Frontal cortex (tissue), 4 donors: ENCODE results near the gene HERPUD1. TPM values are rescaled to one million over a fixed set of nuclear protein-coding genes. Genes with fewer than 3 reads are reported as not detected.
"Not testable (repeated sequence)": the region's sequence is repeated elsewhere in the genome, so short reads cannot be mapped to it uniquely, and the experiment has no call there.

Experiments used
- DNase-seq, 2 donors: peaks; one replicate each; pipeline ENCODE4 v3.0.0; 2012; ENCODE audit warnings: low spot score in 2 of 2
- FAIRE-seq: peaks from 2 replicates; lab custom pipeline; 2012; peaks lifted over from hg19 to GRCh38; lab: Jason Lieb, UNC
- total RNA-seq: library from RNA; depleted of rRNA; stranded (reverse); fragments of >200 nt; gene quantifications from one replicate; pipeline ENCODE4 v1.2.3, GENCODE V29; 2014
- donor health status: control.
- donor health status: control.
- donor health status: control.

Gene HERPUD1
- total RNA-seq = 42.0 TPM

- peak; percentile 96 for FAIRE-seq
- DNase-seq = peak; percentile 99 to 100
These were observed at the start of gene HERPUD1 for GRCh38 chr16:56931892-56932720. HERPUD1 (plus strand) TSS chr16:56932142; CDS start chr16:56932245, 103 bp downstream.

DNA sequence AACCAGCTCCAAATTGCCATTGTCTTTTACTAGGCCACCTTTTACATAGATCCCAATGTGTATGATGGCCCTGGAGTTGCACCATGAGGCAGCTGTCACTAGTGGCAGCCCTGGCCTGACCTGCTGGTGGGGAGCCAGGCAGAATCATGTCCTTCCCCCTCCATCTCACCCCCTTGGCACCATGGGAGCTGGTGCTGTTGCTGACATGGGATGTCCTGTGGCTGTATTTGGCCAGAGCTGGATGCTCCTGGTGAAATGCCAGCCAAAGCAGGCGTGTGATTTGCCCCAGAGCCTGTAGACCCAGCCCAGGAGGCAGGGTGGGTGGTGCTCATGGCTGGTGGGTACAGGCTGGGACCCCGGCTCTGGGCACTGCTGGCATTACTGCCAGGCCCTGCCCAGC lies 48.4 kb upstream of the HERPUD1 start:
- FAIRE-seq (no peak), DNase-seq (no peak)

- FAIRE-seq (no peak), DNase-seq (no peak)
These were observed 47.8 kb upstream of the HERPUD1 start for GRCh38 chr16:56884026-56884582.

DNA sequence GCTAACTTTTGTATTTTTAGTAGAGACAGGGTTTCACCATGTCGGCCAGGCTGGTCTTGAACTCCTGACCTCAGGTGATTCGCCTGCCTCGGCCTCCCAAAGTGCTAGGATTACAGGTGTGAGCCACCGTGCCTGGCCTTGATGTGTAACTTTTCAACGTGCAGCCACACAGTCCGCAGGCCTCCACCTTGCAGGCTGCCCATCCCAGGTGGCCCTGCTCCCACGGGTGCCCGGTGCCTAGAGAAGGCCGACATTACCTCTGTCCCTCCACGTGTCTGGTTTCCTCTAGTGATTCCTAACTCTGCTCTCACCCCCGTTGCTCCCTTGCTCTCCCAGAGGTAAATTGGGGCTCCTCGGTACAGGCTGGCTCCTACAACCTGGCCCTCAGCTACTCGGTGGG lies 47.0 kb upstream of the HERPUD1 start:
- DNase-seq, FAIRE-seq: not testable (repeated sequence)

GRCh38 chr16:56885446-56886162 lies 46.3 kb upstream of the HERPUD1 start:
- FAIRE-seq = no peak

DNA sequence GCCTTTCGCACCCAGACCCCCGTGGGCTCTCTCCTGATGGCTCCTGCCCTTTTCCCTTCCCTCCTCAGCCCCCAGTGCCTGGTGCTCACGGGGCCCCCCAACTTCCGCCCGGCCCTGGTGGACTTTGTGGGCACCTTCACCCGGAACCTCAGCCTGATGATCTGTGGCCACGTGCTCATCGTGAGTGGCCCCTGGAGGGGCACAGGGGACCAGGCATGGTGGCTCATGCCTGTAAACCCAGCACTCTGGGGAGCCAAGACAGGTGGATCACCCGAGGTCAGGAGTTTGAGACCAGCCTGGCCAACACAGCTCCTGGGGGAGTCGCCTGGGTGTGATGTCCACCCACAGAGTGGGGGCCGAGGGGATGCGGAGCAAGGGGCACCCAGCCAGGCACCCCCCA lies 45.6 kb upstream of the HERPUD1 start:
- FAIRE-seq (no peak), DNase-seq (no peak)

More at GRCh38 chr16:56885446-56886162, 46.3 kb upstream of the HERPUD1 start:
- DNase-seq = no peak

DNA sequence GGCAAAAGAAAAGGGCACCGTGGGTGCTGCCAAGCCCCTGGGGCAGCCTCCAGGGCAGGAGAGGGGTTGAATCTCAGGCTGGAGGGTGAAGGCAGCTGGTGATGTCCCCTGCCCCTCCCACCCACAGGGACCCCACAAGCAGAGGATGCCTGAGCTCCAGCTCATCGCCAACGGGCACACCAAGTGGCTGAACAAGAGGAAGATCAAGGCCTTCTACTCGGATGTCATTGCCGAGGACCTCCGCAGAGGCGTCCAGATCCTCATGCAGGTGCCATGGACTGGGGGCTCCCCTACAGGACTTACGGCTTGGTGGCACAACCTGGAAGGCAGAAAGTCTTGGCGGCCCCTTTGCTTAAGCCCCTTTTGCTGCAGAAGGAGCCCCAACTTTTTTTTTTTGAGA lies 45.1 kb upstream of the HERPUD1 start:
- FAIRE-seq = no peak
- no peak for DNase-seq

DNA sequence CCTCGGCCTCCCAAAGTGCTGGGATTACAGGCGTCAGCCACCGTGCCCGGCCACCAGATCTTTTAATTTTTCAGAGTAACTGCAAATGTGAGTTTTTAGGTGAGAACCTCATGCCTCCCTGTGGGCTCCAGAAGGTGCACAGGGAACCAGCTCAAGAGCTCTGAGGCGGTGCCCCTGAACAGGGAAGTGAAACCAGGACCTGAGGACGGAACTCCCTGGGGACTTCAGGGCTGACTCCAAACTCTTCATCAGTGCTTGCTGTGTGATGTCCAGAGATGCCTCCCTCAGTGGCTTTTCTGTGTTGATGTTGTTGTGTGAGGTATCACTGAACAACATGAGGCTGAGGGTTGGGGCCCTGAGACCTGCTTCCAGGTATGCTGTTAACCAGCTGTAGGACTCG lies 43.1 kb upstream of the HERPUD1 start:
- FAIRE-seq (no peak), DNase-seq (no peak)

DNA sequence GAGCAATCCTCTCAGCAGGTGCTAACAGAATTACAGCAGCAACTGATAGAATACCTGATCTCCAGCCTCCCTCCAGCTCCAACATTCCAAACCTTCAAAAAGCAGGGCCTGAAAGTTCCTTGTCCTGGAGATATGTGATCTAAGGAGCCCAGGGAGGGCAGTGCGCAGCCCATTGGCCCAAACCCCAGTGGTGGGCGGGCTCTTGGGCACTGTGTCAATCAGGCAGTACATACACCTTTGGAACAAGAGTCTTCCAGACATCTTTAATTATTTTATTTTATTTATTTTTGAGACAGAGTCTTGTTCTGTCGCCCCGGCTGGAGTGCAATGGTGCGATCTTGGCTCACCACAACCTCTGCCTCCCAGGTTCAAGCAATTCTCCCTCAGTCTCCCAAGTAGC lies 42.7 kb upstream of the HERPUD1 start:
- DNase-seq = no peak
- FAIRE-seq = no peak

- no peak for FAIRE-seq
- DNase-seq = no peak
These were observed 40.3 kb upstream of the HERPUD1 start for GRCh38 chr16:56891685-56892084.

- DNase-seq = no peak
- FAIRE-seq = no peak
These were observed 39.2 kb upstream of the HERPUD1 start for GRCh38 chr16:56892705-56893104.

- FAIRE-seq (no peak), DNase-seq (no peak)
These were observed 37.5 kb upstream of the HERPUD1 start for GRCh38 chr16:56894331-56894917.

GRCh38 chr16:56895813-56896212 lies 36.1 kb upstream of the HERPUD1 start:
- FAIRE-seq (no peak), DNase-seq (no peak)

- DNase-seq (no peak), FAIRE-seq (no peak)
These were observed 35.7 kb upstream of the HERPUD1 start for GRCh38 chr16:56896244-56896643.

GRCh38 chr16:56897026-56897799 lies 34.7 kb upstream of the HERPUD1 start:
- FAIRE-seq (no peak), DNase-seq (no peak)

GRCh38 chr16:56898847-56899246 lies 33.1 kb upstream of the HERPUD1 start:
- no peak for FAIRE-seq
- no peak for DNase-seq

GRCh38 chr16:56903866-56904265 lies 28.1 kb upstream of the HERPUD1 start:
- no peak for DNase-seq
- FAIRE-seq = no peak

- FAIRE-seq = no peak
- DNase-seq = no peak
These were observed 24.5 kb upstream of the HERPUD1 start for GRCh38 chr16:56907401-56907800.

- DNase-seq (no peak), FAIRE-seq (no peak)
These were observed 22.4 kb upstream of the HERPUD1 start for GRCh38 chr16:56909527-56909979.

GRCh38 chr16:56910112-56910511 lies 21.8 kb upstream of the HERPUD1 start:
- no peak for DNase-seq
- FAIRE-seq = no peak
